ENCODE measurements around the gene OTOG. TPM values are rescaled to one million over a fixed set of nuclear protein-coding genes. Genes with fewer than 3 reads are reported as not detected.

OTOG gene
- total and polyA plus RNA-seq, 7 experiments from 2014 or later, result not detected

GRCh38 chr11:17607591-17608570 lies 60.8 kb downstream of the OTOG start:
- Histone ChIP-seq H3K4me3 (ENCODE audit: low read length) (no peak overlapping the region), H3K4me1 (ENCODE audit: control insufficient read depth in 2 of 2, insufficient read depth in 2 of 2, low read length in 2 of 2) (no peaks in the 10 kb centered on the region), H3K27me3 (ENCODE audit: control insufficient read depth in 2 of 2, insufficient read depth in 2 of 2, low read length in 2 of 2) (no peaks in the 10 kb centered on the region), H3K27ac (ENCODE audit: low read depth, low read length) (no peak overlapping the region), H3K36me3 (ENCODE audit: control insufficient read depth in 2 of 3, insufficient read depth in 3 of 3, low read length in 3 of 3) (no peaks in the 10 kb centered on the region), H3K9me3 (ENCODE audit: control insufficient read depth in 2 of 3, low read length in 3 of 3) (no peaks in the 10 kb centered on the region)
- no peak overlapping the region for H3K27ac Mint-ChIP-seq
- H3K27me3 Mint-ChIP-seq, result peaks cover 0 to 16% (median 6%) of the 10 kb centered on the region in 5 donors
- H3K4me3 Mint-ChIP-seq, result no peak overlapping the region
- H3K9me3 Mint-ChIP-seq, result no peaks in the 10 kb centered on the region
- no peak for DNase-seq
- ChIA-PET POLR2A (no interaction called here), CTCF (no interaction called here)
- H3K36me3 Mint-ChIP-seq, result no peaks in the 10 kb centered on the region
- intact Hi-C loops (cut with micrococcal nuclease), result no loop called here
- ATAC-seq, result no peak
- no peaks in the 10 kb centered on the region for H3K4me1 Mint-ChIP-seq

GRCh38 chr11:17608821-17609220 lies 61.8 kb downstream of the OTOG start:
- Histone ChIP-seq H3K36me3 (ENCODE audit: control insufficient read depth in 2 of 3, insufficient read depth in 3 of 3, low read length in 3 of 3) (no peaks in the 10 kb centered on the region), H3K27ac (ENCODE audit: low read depth, low read length) (no peak overlapping the region), H3K27me3 (ENCODE audit: control insufficient read depth in 2 of 2, insufficient read depth in 2 of 2, low read length in 2 of 2) (no peaks in the 10 kb centered on the region), H3K4me3 (ENCODE audit: low read length) (no peak overlapping the region), H3K4me1 (ENCODE audit: control insufficient read depth in 2 of 2, insufficient read depth in 2 of 2, low read length in 2 of 2) (no peaks in the 10 kb centered on the region), H3K9me3 (ENCODE audit: control insufficient read depth in 2 of 3, low read length in 3 of 3) (no peaks in the 10 kb centered on the region)
- H3K9me3 Mint-ChIP-seq, result no peaks in the 10 kb centered on the region
- H3K27me3 Mint-ChIP-seq, result peaks cover 0 to 22% (median 10%) of the 10 kb centered on the region in 5 donors
- no peak overlapping the region for H3K4me3 Mint-ChIP-seq
- ChIA-PET CTCF (no interaction called here), POLR2A (no interaction called here)
- H3K36me3 Mint-ChIP-seq, result no peaks in the 10 kb centered on the region
- DNase-seq (no peak), ATAC-seq (no peak)
- no peak overlapping the region for H3K27ac Mint-ChIP-seq
- H3K4me1 Mint-ChIP-seq, result peaks cover 0 to 1% (median 0%) of the 10 kb centered on the region in 7 donors
- intact Hi-C loops (cut with micrococcal nuclease), result no loop called here

GRCh38 chr11:17609291-17610084 lies 62.4 kb downstream of the OTOG start:
- Histone ChIP-seq H3K4me1 (ENCODE audit: control insufficient read depth in 2 of 2, insufficient read depth in 2 of 2, low read length in 2 of 2) (no peaks in the 10 kb centered on the region), H3K4me3 (ENCODE audit: low read length) (no peak overlapping the region), H3K27me3 (ENCODE audit: control insufficient read depth in 2 of 2, insufficient read depth in 2 of 2, low read length in 2 of 2) (no peaks in the 10 kb centered on the region), H3K27ac (ENCODE audit: low read depth, low read length) (no peak overlapping the region), H3K9me3 (ENCODE audit: control insufficient read depth in 2 of 3, low read length in 3 of 3) (no peaks in the 10 kb centered on the region), H3K36me3 (ENCODE audit: control insufficient read depth in 2 of 3, insufficient read depth in 3 of 3, low read length in 3 of 3) (no peaks in the 10 kb centered on the region)
- Mint-ChIP-seq H3K4me3 (no peak overlapping the region), H3K4me1 (peaks cover 0 to 1% (median 0%) of the 10 kb centered on the region in 7 donors), H3K9me3 (no peaks in the 10 kb centered on the region), H3K27ac (no peak overlapping the region), H3K36me3 (no peaks in the 10 kb centered on the region), H3K27me3 (peaks cover 0 to 24% (median 10%) of the 10 kb centered on the region in 5 donors)
- intact Hi-C loops (cut with micrococcal nuclease), result no loop called here
- CTCF ChIA-PET, result no interaction called here
- ATAC-seq (no peak), DNase-seq (no peak)
- POLR2A ChIA-PET, result no interaction called here

GRCh38 chr11:17610085-17610894 lies 63.2 kb downstream of the OTOG start:
- H3K9me3 ChIP-seq (ENCODE audit: control insufficient read depth in 2 of 3, low read length in 3 of 3), result no peaks in the 10 kb centered on the region
- H3K4me1 ChIP-seq (ENCODE audit: control insufficient read depth in 2 of 2, insufficient read depth in 2 of 2, low read length in 2 of 2), result no peaks in the 10 kb centered on the region
- ChIA-PET POLR2A (no interaction called here), CTCF (no interaction called here)
- ATAC-seq (no peak), DNase-seq (no peak)
- H3K27me3 ChIP-seq (ENCODE audit: control insufficient read depth in 2 of 2, insufficient read depth in 2 of 2, low read length in 2 of 2), result no peaks in the 10 kb centered on the region
- Mint-ChIP-seq H3K27me3 (peaks cover 0 to 25% (median 10%) of the 10 kb centered on the region in 5 donors), H3K36me3 (no peaks in the 10 kb centered on the region), H3K27ac (no peak overlapping the region), H3K9me3 (no peaks in the 10 kb centered on the region), H3K4me1 (peaks cover 0 to 1% (median 0%) of the 10 kb centered on the region in 7 donors), H3K4me3 (no peak overlapping the region)
- no peak overlapping the region for H3K27ac ChIP-seq (ENCODE audit: low read depth, low read length)
- intact Hi-C loops (cut with micrococcal nuclease), result no loop called here
- H3K36me3 ChIP-seq (ENCODE audit: control insufficient read depth in 2 of 3, insufficient read depth in 3 of 3, low read length in 3 of 3), result no peaks in the 10 kb centered on the region
- no peak overlapping the region for H3K4me3 ChIP-seq (ENCODE audit: low read length)

GRCh38 chr11:17611049-17611448 lies 64.0 kb downstream of the OTOG start:
- ChIA-PET POLR2A (no interaction called here), CTCF (no interaction called here)
- no peak overlapping the region for H3K4me3 ChIP-seq (ENCODE audit: low read length)
- DNase-seq (no peak), ATAC-seq (no peak)
- H3K27me3 ChIP-seq (ENCODE audit: control insufficient read depth in 2 of 2, insufficient read depth in 2 of 2, low read length in 2 of 2), result no peaks in the 10 kb centered on the region
- H3K9me3 ChIP-seq (ENCODE audit: control insufficient read depth in 2 of 3, low read length in 3 of 3), result no peaks in the 10 kb centered on the region
- no peak overlapping the region for H3K27ac ChIP-seq (ENCODE audit: low read depth, low read length)
- no peak overlapping the region for H3K27ac Mint-ChIP-seq
- peaks cover 0 to 1% (median 0%) of the 10 kb centered on the region in 7 donors for H3K4me1 Mint-ChIP-seq
- no peaks in the 10 kb centered on the region for H3K36me3 ChIP-seq (ENCODE audit: control insufficient read depth in 2 of 3, insufficient read depth in 3 of 3, low read length in 3 of 3)
- no peaks in the 10 kb centered on the region for H3K36me3 Mint-ChIP-seq
- intact Hi-C loops (cut with micrococcal nuclease), result no loop called here
- no peaks in the 10 kb centered on the region for H3K9me3 Mint-ChIP-seq
- H3K27me3 Mint-ChIP-seq, result peaks cover 0 to 23% (median 10%) of the 10 kb centered on the region in 5 donors
- no peaks in the 10 kb centered on the region for H3K4me1 ChIP-seq (ENCODE audit: control insufficient read depth in 2 of 2, insufficient read depth in 2 of 2, low read length in 2 of 2)
- H3K4me3 Mint-ChIP-seq, result no peak overlapping the region

DNA sequence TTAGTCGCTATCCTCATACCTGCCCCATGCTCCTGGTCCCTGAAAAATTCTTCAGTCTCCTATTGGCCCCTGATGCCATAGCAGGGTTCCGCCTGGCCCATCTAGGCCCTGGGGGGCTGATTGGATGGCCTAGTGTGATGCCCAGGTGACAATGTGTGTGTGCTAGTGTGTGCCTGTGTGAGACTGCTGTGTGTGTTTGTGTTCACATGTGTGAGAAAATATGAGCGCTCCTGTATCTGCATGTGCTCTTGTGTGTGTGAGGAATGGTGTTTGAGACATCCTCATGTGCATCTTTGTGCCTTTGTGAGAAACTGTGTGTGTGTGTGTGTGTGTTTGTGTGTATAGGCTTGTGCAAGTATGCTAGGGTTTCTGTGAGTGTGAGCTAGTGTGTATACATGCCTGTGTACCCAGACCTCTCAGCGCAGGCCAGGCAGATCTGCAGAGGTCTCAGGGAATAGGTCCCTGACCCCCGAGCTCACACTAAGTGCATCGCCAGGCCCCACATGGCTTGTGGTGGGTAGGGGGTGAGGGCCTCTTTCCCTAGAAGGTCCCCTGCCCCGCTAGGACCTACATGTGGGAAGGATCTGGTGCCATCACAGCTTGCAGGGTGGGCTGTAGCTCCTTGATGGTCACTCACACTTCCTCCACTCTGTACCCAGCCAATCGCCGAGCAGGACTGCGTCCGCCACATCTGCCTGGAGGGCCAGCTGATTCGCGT lies 64.6 kb downstream of the OTOG start:
- CTCF ChIA-PET, result interaction anchor here (0.6 kb wide), 1 partner anchor 12 kb away, joined by 3 read pairs; no protein-coding TSS in a partner anchor
- Mint-ChIP-seq H3K4me1 (peaks cover 0 to 1% (median 0%) of the 10 kb centered on the region in 7 donors), H3K9me3 (no peaks in the 10 kb centered on the region)

More for the DNA sequence above, 64.6 kb downstream of the OTOG start:
- ATAC-seq (no peak), DNase-seq (no peak)
- no peaks in the 10 kb centered on the region for H3K36me3 Mint-ChIP-seq
- peaks cover 4 to 23% (median 12%) of the 10 kb centered on the region in 5 donors for H3K27me3 Mint-ChIP-seq
- Histone ChIP-seq H3K36me3 (ENCODE audit: control insufficient read depth in 2 of 3, insufficient read depth in 3 of 3, low read length in 3 of 3) (no peaks in the 10 kb centered on the region), H3K27ac (ENCODE audit: low read depth, low read length) (no peak overlapping the region), H3K9me3 (ENCODE audit: control insufficient read depth in 2 of 3, low read length in 3 of 3) (no peaks in the 10 kb centered on the region), H3K4me3 (ENCODE audit: low read length) (no peak overlapping the region), H3K4me1 (ENCODE audit: control insufficient read depth in 2 of 2, insufficient read depth in 2 of 2, low read length in 2 of 2) (no peaks in the 10 kb centered on the region), H3K27me3 (ENCODE audit: control insufficient read depth in 2 of 2, insufficient read depth in 2 of 2, low read length in 2 of 2) (no peaks in the 10 kb centered on the region)
- no peak overlapping the region for H3K4me3 Mint-ChIP-seq
- intact Hi-C loops (cut with micrococcal nuclease), result no loop called here
- POLR2A ChIA-PET, result no interaction called here
- no peak overlapping the region for H3K27ac Mint-ChIP-seq
